Endodermal cell (in vitro differentiated cells): ENCODE data around the gene FAF1. TPM values are rescaled to one million over a fixed set of nuclear protein-coding genes. Genes with fewer than 3 reads are reported as not detected.
"Not testable (repeated sequence)": the region's sequence is repeated elsewhere in the genome, so short reads cannot be mapped to it uniquely, and the experiment has no call there.

Experiments used
- DNase-seq: peaks from one replicate; pipeline ENCODE4 v3.0.0-alpha.2; 2017
- H3K27ac ChIP-seq: 2 replicates; pipeline ENCODE4 v1.5.1; 2013; ENCODE audit warnings: mild to moderate bottlenecking, low read depth, low read length, moderate library complexity
- H3K27me3 ChIP-seq: 2 replicates; pipeline ENCODE4 v1.6.1; 2013; ENCODE audit warnings: mild to moderate bottlenecking, low read length, moderate library complexity; ENCODE audit not compliant: insufficient read depth, control insufficient read depth, poor library complexity, severe bottlenecking
- H3K36me3 ChIP-seq: 2 replicates; pipeline ENCODE4 v1.7.0; 2013; ENCODE audit warnings: mild to moderate bottlenecking, low read length, moderate library complexity; ENCODE audit not compliant: control insufficient read depth, insufficient read depth
- H3K4me1 ChIP-seq: one replicate; pipeline ENCODE4 v1.7.0; 2013; ENCODE audit warnings: low read length; ENCODE audit not compliant: control insufficient read depth, insufficient read depth
- H3K4me3 ChIP-seq: 2 replicates; pipeline ENCODE4 v1.5.1; 2013; ENCODE audit warnings: mild to moderate bottlenecking, low read length, moderate library complexity
- H3K9ac ChIP-seq: 2 replicates; pipeline ENCODE4 v1.6.1; 2013; ENCODE audit warnings: mild to moderate bottlenecking, low read length, moderate library complexity; ENCODE audit not compliant: poor library complexity, severe bottlenecking; ENCODE audit errors: extremely low read depth
- H3K9me3 ChIP-seq: 2 replicates; pipeline ENCODE4 v1.6.1; 2013; ENCODE audit warnings: mild to moderate bottlenecking, low read length, moderate library complexity; ENCODE audit not compliant: control insufficient read depth
- H3K27ac Mint-ChIP-seq: 2 replicates; pipeline ENCODE4 v1.8.0; 2020; ENCODE audit warnings: mixed read lengths
- H3K27me3 Mint-ChIP-seq: 2 replicates; pipeline ENCODE4 v1.8.0; 2021; ENCODE audit warnings: mild to moderate bottlenecking, mixed read lengths; ENCODE audit not compliant: insufficient read depth
- H3K36me3 Mint-ChIP-seq: 2 replicates; pipeline ENCODE4 v1.8.0; 2020; ENCODE audit warnings: low read depth, mixed read lengths
- H3K4me1 Mint-ChIP-seq: 2 replicates; pipeline ENCODE4 v1.8.0; 2020; ENCODE audit warnings: mixed read lengths
- H3K4me3 Mint-ChIP-seq: 2 replicates; pipeline ENCODE4 v1.8.0; 2020; ENCODE audit warnings: mild to moderate bottlenecking, moderate library complexity, mixed read lengths
- H3K9me3 Mint-ChIP-seq: 2 replicates; pipeline ENCODE4 v1.8.0; 2020; ENCODE audit warnings: mild to moderate bottlenecking, mixed read lengths
- WGBS, 2 experiments: methylation state at CpG; one replicate each; pipeline versions ENCODE4 v1.1.5 to v1.1.7; 2013; ENCODE audit warnings: missing lambda C conversion rate in 2 of 2, mixed read lengths in 1 of 2; ENCODE audit not compliant: insufficient coverage in 1 of 2, insufficient read length in 1 of 2; 5-methylcytosine and 5-hydroxymethylcytosine counted together
- total RNA-seq, 2 donors: library from RNA; stranded (reverse); fragmentation: NEBNext Ultra II Directional in 1 of 2; extraction: Animal tissue kit (Norgen Biotek cat#: 25700) in 1 of 2; gene quantifications; 2 replicates in 1 of 2; 3 replicates in 1 of 2; pipeline ENCODE4 v1.2.1, GENCODE V29; 2021
- TF ChIP-seq, protein P1 (sequence below): fragments of 200-600 bp; sonication (generic); conservative IDR thresholded peaks from 2 replicates; pipeline ENCODE4 v1.5.0; 2021; ENCODE audit warnings: antibody characterized with exemption, mild to moderate bottlenecking

The FAF1 gene
- total RNA-seq, 2 donors from 2014 or later = 76.4 to 94.4 TPM

DNA sequence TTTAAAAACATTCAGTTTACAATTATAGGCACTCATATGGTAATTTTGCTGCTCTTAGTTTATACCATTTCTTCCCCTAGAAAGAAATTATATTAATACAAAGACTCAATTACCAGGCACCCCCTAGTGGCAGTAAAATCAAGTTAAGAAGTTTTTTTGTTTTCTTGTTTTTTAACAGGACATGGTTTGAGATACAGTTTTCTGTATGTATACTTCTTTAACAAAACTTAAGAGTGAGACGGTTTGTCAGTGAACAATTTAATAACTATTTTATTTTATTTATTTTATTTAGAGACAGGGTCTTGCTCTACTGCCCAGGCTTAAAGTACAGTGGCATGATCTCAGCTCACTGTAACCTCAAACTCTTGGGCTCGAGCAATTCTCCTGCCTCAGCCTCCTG lies 224.6 kb downstream of the FAF1 start:
- Mint-ChIP-seq H3K27me3 (no peaks in the 10 kb centered on the region), H3K27ac (no peak overlapping the region), H3K9me3 (no peaks in the 10 kb centered on the region), H3K36me3 (peaks cover 12% of the 10 kb centered on the region), H3K4me1 (no peaks in the 10 kb centered on the region), H3K4me3 (no peak overlapping the region)
- no peaks in the 10 kb centered on the region for H3K9me3 ChIP-seq
- H3K4me1 ChIP-seq = no peaks in the 10 kb centered on the region
- H3K4me3 ChIP-seq = no peak overlapping the region
- no peak overlapping the region for H3K9ac ChIP-seq
- H3K27me3 ChIP-seq = no peaks in the 10 kb centered on the region
- no peak overlapping the region for H3K27ac ChIP-seq
- WGBS, 2 experiments = 97 to 100% methylated on average over 1 to 2 of the region's 2 CpGs
- TF ChIP-seq, protein P1, sequence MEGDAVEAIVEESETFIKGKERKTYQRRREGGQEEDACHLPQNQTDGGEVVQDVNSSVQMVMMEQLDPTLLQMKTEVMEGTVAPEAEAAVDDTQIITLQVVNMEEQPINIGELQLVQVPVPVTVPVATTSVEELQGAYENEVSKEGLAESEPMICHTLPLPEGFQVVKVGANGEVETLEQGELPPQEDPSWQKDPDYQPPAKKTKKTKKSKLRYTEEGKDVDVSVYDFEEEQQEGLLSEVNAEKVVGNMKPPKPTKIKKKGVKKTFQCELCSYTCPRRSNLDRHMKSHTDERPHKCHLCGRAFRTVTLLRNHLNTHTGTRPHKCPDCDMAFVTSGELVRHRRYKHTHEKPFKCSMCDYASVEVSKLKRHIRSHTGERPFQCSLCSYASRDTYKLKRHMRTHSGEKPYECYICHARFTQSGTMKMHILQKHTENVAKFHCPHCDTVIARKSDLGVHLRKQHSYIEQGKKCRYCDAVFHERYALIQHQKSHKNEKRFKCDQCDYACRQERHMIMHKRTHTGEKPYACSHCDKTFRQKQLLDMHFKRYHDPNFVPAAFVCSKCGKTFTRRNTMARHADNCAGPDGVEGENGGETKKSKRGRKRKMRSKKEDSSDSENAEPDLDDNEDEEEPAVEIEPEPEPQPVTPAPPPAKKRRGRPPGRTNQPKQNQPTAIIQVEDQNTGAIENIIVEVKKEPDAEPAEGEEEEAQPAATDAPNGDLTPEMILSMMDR = peak; percentile 81
- no peak for DNase-seq
- H3K36me3 ChIP-seq = peaks cover 17% of the 10 kb centered on the region

DNA sequence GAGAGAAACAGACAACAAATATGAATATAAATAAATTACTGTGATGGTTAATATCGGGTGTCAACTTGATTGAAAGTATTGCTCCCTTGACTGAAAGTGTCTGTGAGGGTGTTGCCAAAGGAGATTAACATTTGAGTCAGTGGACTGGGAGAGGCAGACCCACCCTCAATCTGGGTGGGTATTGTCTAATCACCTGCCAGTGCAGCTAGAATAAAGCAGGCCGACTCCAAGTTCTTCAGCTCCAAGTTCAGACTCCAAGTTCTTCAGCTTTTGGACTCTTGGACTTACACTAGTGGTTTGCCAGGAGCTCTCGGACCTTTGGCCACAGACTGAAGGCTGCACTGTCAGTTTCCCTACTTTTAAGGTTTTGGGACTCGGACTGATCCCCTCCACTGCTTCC lies 232.5 kb downstream of the FAF1 start:
- not testable (repeated sequence) for H3K4me3 ChIP-seq, H3K27ac ChIP-seq, H3K27ac Mint-ChIP-seq, H3K9me3 Mint-ChIP-seq, H3K4me1 Mint-ChIP-seq, H3K4me3 Mint-ChIP-seq, H3K9ac ChIP-seq, H3K36me3 ChIP-seq, DNase-seq, H3K9me3 ChIP-seq, H3K27me3 ChIP-seq, H3K27me3 Mint-ChIP-seq, H3K4me1 ChIP-seq
- WGBS, 2 experiments = 87 to 97% methylated on average over 2 to 4 of the region's 4 CpGs
- peaks cover 11% of the 10 kb centered on the region for H3K36me3 Mint-ChIP-seq

DNA sequence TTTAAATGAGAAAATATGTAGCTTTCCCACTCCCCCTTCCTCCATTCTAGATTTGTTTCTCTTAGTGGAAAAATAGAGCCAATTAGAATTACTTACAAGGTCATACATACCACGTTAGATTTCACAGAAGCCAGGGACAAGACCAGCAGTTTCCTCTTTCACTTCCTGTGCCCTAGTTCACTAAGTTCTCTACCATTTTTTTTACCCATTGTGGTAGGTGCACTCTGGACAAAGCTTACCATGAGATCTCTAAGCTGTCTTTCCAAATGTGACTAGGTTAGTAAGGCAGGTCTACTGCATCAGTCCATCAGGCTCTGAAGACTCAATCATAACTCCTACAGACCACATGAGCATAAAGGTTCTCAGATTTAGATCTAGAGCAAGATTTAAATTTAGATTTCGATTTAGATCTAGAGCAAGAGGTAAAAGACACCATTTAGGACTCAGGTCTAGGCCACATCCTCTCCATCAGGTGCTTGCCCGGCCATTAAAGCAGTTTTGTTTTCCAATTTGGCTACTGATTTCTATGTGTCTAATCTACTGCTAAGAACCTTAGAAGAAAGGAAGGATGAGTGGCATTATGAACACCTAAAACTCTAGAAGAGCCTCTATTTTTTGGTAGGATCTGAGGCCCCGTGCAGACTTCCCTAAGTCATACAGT lies 235.3 kb downstream of the FAF1 start:
- TF ChIP-seq, protein P1 = no peak
- H3K27me3 ChIP-seq = no peaks in the 10 kb centered on the region
- no peaks in the 10 kb centered on the region for H3K27me3 Mint-ChIP-seq
- no peak overlapping the region for H3K4me3 ChIP-seq
- no peaks in the 10 kb centered on the region for H3K4me1 ChIP-seq
- peaks cover 22% of the 10 kb centered on the region for H3K36me3 Mint-ChIP-seq
- peaks cover 7% of the 10 kb centered on the region for H3K4me1 Mint-ChIP-seq
- no peak for DNase-seq
- H3K9me3 Mint-ChIP-seq = peaks cover 3% of the 10 kb centered on the region
- 89 to 94% methylated on average over 3 to 4 of the region's 4 CpGs for WGBS, 2 experiments
- H3K36me3 ChIP-seq = peaks cover 8% of the 10 kb centered on the region
- no peak overlapping the region for H3K27ac Mint-ChIP-seq
- H3K4me3 Mint-ChIP-seq = no peak overlapping the region
- H3K27ac ChIP-seq = no peak overlapping the region
- no peak overlapping the region for H3K9ac ChIP-seq
- H3K9me3 ChIP-seq = no peaks in the 10 kb centered on the region
